ENCODE data around the gene POU2F1. TPM values are rescaled to one million over a fixed set of nuclear protein-coding genes. Genes with fewer than 3 reads are reported as not detected.
A peak's percentile ranks its signal among the peaks of the same experiment; 100 is the strongest.

The POU2F1 gene
- total and polyA plus RNA-seq, 9 donors = 4.5 to 6.9 (median 5.9) TPM

DNA sequence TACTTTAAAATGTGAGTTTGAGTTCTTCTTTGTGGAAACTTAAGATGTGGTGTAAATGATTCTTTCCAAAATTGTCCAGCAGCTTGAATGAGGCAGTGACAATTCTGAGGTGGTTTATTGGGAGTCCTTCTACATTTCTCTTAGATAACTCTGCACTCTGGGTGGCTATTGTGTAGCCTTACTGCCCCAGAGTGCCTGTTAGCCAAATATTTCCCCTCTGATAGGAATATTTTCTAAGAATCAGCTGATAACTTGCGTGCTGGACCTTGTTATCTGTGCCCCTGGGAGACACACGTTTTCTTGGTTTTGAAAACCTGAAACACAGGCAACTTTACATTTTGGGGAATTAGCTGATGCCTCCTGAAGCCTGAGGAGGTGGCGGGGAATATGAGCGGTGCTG, 206.0 kb downstream of the POU2F1 start:
- Histone ChIP-seq H3K27me3 (ENCODE audit: control insufficient read depth, insufficient read depth, low read length) (no peaks in the 10 kb centered on the region), H3K4me1 (ENCODE audit: control insufficient read depth, insufficient read depth, low read length) (peaks cover 16% of the 10 kb centered on the region), H3K4me3 (ENCODE audit: low read length) (no peak overlapping the region), H3K27ac (ENCODE audit: low read length) (no peak overlapping the region), H3K36me3 (ENCODE audit: control insufficient read depth, insufficient read depth, low read length) (no peaks in the 10 kb centered on the region), H3K9me3 (replicated peaks; ENCODE audit: control insufficient read depth, low read depth, low read length) (no peaks in the 10 kb centered on the region)
- DNase-seq = no peak
- WGBS (ENCODE audit: insufficient coverage) = 79% methylated on average over 2 of the region's 4 CpGs

DNA sequence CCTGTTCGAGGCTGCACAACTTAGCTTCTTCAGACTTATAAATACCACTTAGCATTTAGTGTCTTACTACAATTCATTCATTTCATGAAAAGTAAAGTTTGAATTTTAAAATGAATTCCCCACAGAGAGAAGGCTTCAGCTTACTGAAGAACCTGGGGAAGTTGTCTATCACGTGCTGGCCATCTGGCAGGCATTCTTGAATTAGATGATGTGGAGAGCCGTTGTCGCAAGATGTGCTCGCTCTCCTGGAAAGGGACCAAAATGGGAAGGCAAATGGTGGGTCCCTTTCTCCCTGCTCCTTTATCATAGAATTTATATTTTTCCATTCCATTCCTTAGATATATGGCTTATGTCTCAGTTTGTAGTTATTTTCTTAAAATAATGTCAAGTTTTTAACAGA, 207.2 kb downstream of the POU2F1 start:
- H3K9me3 ChIP-seq (replicated peaks; ENCODE audit: control insufficient read depth, low read depth, low read length) = no peaks in the 10 kb centered on the region
- peak; percentile 72 for DNase-seq
- H3K27me3 ChIP-seq (ENCODE audit: control insufficient read depth, insufficient read depth, low read length) = no peaks in the 10 kb centered on the region
- no peaks in the 10 kb centered on the region for H3K36me3 ChIP-seq (ENCODE audit: control insufficient read depth, insufficient read depth, low read length)
- no peak overlapping the region for H3K4me3 ChIP-seq (ENCODE audit: low read length)
- peaks cover 19% of the 10 kb centered on the region for H3K4me1 ChIP-seq (ENCODE audit: control insufficient read depth, insufficient read depth, low read length)
- H3K27ac ChIP-seq (ENCODE audit: low read length) = no peak overlapping the region
- no CpG with 5 or more reads among the region's 5 CpGs for WGBS (ENCODE audit: insufficient coverage)

DNA sequence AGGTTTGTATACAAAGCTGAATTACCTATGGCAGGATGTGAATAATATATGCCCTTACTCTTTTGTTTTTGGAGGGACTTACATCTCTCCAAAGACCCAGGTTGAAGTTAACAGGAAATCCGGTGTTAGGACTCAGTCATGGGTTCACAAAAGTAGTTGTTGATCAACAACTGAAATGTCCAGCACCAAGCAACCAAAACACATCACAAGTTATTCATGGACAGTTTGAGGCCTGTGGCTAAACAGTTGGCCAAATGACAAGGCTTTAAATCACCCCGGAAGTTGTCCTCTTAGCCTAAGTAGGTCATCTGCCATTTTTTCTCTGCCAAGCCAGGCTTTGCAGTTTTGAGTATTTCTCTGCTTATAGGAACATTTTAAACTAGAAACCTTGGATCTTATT, 207.7 kb downstream of the POU2F1 start:
- H3K4me1 ChIP-seq (ENCODE audit: control insufficient read depth, insufficient read depth, low read length) = peaks cover 19% of the 10 kb centered on the region
- no peaks in the 10 kb centered on the region for H3K27me3 ChIP-seq (ENCODE audit: control insufficient read depth, insufficient read depth, low read length)
- no peak overlapping the region for H3K4me3 ChIP-seq (ENCODE audit: low read length)
- no peak overlapping the region for H3K27ac ChIP-seq (ENCODE audit: low read length)
- no peaks in the 10 kb centered on the region for H3K36me3 ChIP-seq (ENCODE audit: control insufficient read depth, insufficient read depth, low read length)
- peak; percentile 64 for DNase-seq
- no peaks in the 10 kb centered on the region for H3K9me3 ChIP-seq (replicated peaks; ENCODE audit: control insufficient read depth, low read depth, low read length)
- WGBS (ENCODE audit: insufficient coverage) = no CpG with 5 or more reads among the region's 2 CpGs

DNA sequence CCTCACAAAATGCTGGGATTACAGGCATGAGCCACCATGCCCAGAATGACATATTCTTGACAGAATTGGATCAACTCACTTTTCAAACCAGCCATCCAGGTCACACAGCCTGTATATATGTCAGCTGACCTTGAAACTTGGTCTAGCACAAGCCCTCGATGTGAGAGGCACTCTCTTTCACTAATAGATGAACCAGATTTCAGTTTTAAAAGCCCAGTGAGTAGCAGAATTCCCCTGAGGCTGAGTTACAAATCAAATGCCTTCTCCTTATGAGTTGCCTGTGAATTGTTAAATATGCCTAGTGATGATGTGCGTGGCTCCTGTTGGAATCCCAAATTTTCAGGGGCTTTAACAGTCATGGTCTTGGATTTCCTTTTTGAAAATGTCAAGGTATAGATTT, 208.9 kb downstream of the POU2F1 start:
- DNase-seq = no peak
- H3K36me3 ChIP-seq (ENCODE audit: control insufficient read depth, insufficient read depth, low read length) = no peaks in the 10 kb centered on the region
- H3K4me1 ChIP-seq (ENCODE audit: control insufficient read depth, insufficient read depth, low read length) = peaks cover 19% of the 10 kb centered on the region
- no peak overlapping the region for H3K27ac ChIP-seq (ENCODE audit: low read length)
- no CpG with 5 or more reads among the region's 2 CpGs for WGBS (ENCODE audit: insufficient coverage)
- no peaks in the 10 kb centered on the region for H3K27me3 ChIP-seq (ENCODE audit: control insufficient read depth, insufficient read depth, low read length)
- H3K4me3 ChIP-seq (ENCODE audit: low read length) = no peak overlapping the region
- H3K9me3 ChIP-seq (replicated peaks; ENCODE audit: control insufficient read depth, low read depth, low read length) = no peaks in the 10 kb centered on the region

DNA sequence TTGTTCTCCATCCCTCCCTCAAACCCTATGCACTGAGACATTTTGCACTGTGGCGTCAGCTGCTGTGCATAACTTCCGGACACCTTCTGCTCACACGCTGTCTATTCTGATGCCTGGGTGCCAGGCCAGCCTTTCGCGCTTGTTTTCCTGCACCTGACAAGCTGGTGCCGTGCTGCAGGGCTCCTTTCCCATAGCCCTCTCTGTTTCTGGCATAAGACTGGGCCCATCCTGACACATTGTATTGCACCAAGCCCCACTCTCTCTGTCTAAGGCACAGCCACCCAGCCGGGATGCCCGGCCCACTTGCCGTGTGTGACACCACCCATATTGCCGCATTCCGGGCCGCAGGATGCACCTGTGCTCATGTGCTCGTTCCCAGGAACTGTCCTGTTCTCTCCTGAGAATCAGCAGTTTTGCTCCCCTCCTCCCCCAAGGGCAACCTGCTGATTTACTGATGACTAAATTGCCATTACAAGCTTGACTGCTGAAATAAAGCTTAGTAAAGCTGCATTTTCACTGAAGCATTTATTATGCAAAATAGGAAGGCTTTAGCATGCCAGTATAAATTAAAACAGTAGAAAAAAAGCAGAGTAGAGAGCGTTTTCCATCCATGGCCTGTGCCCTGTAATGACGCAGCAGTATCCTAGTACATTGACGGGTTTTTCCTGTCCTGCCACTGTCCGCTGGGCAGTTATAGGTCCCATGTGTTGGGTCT, 209.6 kb downstream of the POU2F1 start:
- Histone ChIP-seq H3K4me1 (ENCODE audit: control insufficient read depth, insufficient read depth, low read length) (peaks cover 19% of the 10 kb centered on the region), H3K4me3 (ENCODE audit: low read length) (no peak overlapping the region), H3K27me3 (ENCODE audit: control insufficient read depth, insufficient read depth, low read length) (no peaks in the 10 kb centered on the region), H3K36me3 (ENCODE audit: control insufficient read depth, insufficient read depth, low read length) (no peaks in the 10 kb centered on the region), H3K27ac (ENCODE audit: low read length) (no peak overlapping the region), H3K9me3 (replicated peaks; ENCODE audit: control insufficient read depth, low read depth, low read length) (no peaks in the 10 kb centered on the region)
- 59% methylated on average over 17 of the region's 17 CpGs for WGBS (ENCODE audit: insufficient coverage)
- no peak for DNase-seq

DNA sequence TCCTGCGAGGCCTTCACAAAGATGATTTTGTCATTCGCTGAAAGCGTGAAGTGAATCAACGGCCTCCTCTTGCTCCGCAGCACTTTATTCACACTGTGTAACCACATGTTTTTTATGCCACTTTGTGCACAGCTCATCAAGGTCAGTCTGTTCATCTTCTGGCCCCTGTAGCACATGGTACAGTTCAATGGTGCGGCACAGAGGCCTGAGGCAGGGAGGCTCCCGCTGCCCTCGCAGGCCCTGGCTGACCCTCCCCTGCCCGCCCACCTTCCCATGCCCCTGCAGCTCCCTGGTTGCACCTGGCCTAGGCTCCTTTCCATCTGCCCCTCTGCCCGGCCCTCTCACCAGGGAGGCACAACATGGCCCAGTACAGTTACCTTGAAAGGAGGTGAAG, 210.2 kb downstream of the POU2F1 start:
- DNase-seq = no peak
- no peak overlapping the region for H3K4me3 ChIP-seq (ENCODE audit: low read length)
- peaks cover 2% of the 10 kb centered on the region for H3K27me3 ChIP-seq (ENCODE audit: control insufficient read depth, insufficient read depth, low read length)
- H3K4me1 ChIP-seq (ENCODE audit: control insufficient read depth, insufficient read depth, low read length) = peaks cover 19% of the 10 kb centered on the region
- no peak overlapping the region for H3K27ac ChIP-seq (ENCODE audit: low read length)
- H3K9me3 ChIP-seq (replicated peaks; ENCODE audit: control insufficient read depth, low read depth, low read length) = no peaks in the 10 kb centered on the region
- WGBS (ENCODE audit: insufficient coverage) = 83% methylated on average over 9 of the region's 10 CpGs
- H3K36me3 ChIP-seq (ENCODE audit: control insufficient read depth, insufficient read depth, low read length) = no peaks in the 10 kb centered on the region

DNA sequence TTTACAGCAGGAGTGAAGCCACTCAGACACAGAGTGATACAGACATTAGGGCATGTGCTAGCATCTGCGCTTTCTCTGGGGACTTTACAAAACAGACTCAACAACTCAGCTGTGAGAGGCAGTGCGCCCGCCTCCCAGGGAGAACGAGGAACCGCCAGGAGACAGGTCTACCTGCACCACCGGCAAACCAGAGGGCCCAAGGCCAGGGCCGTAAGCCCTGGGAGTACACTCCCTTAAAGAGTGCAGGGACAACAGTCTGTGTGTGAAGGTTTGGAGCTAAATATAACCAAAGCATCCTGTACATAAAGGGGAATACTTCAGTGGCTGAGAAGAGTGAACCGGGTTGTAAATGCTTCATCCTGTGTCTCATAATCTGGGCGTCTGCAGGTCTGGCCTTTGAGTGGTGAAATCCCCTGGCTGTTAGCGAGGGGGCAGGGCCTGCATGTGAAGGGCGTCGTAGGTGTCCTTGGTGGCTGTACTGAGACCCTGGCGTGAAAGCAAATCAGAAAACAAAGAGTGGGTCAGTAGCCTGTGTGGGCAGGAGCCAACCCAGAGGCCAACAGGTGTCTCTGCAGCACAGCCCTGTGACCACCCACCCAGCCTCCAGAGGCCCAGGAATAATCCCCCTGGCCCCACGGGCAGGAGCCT, 210.7 kb downstream of the POU2F1 start:
- WGBS (ENCODE audit: insufficient coverage) = 56% methylated on average over 8 of the region's 14 CpGs
- no peaks in the 10 kb centered on the region for H3K9me3 ChIP-seq (replicated peaks; ENCODE audit: control insufficient read depth, low read depth, low read length)
- H3K4me3 ChIP-seq (ENCODE audit: low read length) = no peak overlapping the region
- no peak for DNase-seq
- no peak overlapping the region for H3K27ac ChIP-seq (ENCODE audit: low read length)
- no peaks in the 10 kb centered on the region for H3K36me3 ChIP-seq (ENCODE audit: control insufficient read depth, insufficient read depth, low read length)
- H3K4me1 ChIP-seq (ENCODE audit: control insufficient read depth, insufficient read depth, low read length) = peaks cover 19% of the 10 kb centered on the region
- peaks cover 2% of the 10 kb centered on the region for H3K27me3 ChIP-seq (ENCODE audit: control insufficient read depth, insufficient read depth, low read length)

DNA sequence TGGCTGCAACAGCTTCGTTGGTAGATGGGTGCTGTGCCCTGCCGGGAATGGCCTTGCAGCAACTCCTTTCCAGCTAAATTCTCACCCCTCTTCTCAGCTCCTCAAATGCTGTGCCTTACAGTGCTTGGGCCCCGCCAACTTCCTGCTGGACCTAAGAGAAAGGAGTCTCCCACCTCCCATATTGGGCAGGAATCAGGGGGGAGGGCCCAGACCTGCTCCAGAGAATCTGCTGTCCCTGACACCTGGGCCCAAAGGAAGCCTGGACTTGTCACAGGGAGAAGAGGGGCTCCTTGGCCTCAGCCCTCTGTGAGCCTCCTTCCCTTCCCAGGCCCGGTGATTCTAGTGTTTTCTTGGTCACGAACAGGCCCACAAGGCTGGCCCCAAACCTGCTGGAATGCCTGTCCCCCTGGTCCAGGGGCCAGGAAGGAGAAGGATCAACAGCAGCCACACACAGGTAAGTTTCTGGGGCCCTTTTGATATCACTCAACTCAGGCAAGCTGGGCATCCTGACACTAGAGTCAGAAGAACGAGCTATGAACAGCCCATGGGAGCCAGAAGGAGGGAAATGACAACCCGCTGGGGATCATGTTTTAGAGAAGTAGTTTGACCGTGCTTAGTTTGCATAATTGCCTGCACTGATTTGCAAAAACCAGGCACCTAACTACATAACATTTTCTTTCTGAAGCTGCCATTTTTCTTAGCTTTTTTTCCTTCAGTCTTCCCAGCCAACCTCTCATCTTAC, 211.4 kb downstream of the POU2F1 start:
- Histone ChIP-seq H3K9me3 (replicated peaks; ENCODE audit: control insufficient read depth, low read depth, low read length) (no peaks in the 10 kb centered on the region), H3K27ac (ENCODE audit: low read length) (no peak overlapping the region), H3K27me3 (ENCODE audit: control insufficient read depth, insufficient read depth, low read length) (peaks cover 2% of the 10 kb centered on the region), H3K4me1 (ENCODE audit: control insufficient read depth, insufficient read depth, low read length) (peaks cover 19% of the 10 kb centered on the region), H3K36me3 (ENCODE audit: control insufficient read depth, insufficient read depth, low read length) (no peaks in the 10 kb centered on the region), H3K4me3 (ENCODE audit: low read length) (no peak overlapping the region)
- DNase-seq = no peak
- WGBS (ENCODE audit: insufficient coverage) = 71% methylated on average over 5 of the region's 8 CpGs

DNA sequence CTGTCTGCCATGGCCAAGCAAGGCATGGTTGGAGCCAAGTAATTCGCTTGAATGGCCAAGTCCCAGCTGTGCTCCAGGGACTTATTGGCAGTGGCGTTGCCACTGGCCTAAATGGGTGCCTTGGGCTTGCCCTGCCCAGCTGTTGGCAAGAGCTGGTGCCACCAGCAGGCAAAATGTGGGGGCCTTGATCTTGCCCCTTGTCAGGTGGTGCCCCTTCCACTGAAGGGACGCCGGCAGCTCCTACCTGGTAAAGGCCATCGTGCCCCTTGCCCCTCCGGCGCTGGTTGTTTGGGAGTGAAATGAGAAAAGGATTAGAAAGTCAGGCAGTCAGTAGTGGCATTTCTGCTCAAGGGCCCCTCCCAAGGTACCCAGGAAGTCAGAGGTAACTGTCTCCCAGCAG, 212.1 kb downstream of the POU2F1 start:
- H3K36me3 ChIP-seq (ENCODE audit: control insufficient read depth, insufficient read depth, low read length) = no peaks in the 10 kb centered on the region
- peaks cover 14% of the 10 kb centered on the region for H3K4me1 ChIP-seq (ENCODE audit: control insufficient read depth, insufficient read depth, low read length)
- H3K27ac ChIP-seq (ENCODE audit: low read length) = no peak overlapping the region
- no peak overlapping the region for H3K4me3 ChIP-seq (ENCODE audit: low read length)
- whole genome bisulfite sequencing (ENCODE audit: insufficient coverage) = 80% methylated on average over 4 of the region's 7 CpGs
- H3K27me3 ChIP-seq (ENCODE audit: control insufficient read depth, insufficient read depth, low read length) = peaks cover 2% of the 10 kb centered on the region
- no peak for DNase-seq
- H3K9me3 ChIP-seq (replicated peaks; ENCODE audit: control insufficient read depth, low read depth, low read length) = no peaks in the 10 kb centered on the region

DNA sequence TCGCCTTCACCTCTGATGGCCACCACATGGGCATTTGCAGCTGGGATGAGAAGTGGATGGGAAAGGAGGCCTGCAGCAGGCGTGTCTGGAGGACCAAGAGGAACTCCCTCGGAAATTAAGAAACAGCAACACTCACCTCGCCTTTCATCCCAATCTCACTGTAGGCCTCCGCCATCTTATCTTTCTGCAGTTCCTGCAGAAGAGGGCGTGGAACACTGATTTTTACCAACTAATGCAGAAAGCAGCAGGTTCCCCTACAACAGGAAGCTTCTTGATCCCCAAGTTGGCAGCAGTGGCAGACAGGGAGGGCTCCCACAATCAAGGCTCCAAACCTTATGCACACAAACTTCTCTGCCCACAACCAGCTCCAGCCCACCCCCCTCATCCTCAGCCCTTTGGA, 213.2 kb downstream of the POU2F1 start:
- Histone ChIP-seq H3K4me3 (ENCODE audit: low read length) (no peak overlapping the region), H3K27ac (ENCODE audit: low read length) (no peak overlapping the region), H3K9me3 (replicated peaks; ENCODE audit: control insufficient read depth, low read depth, low read length) (no peaks in the 10 kb centered on the region), H3K4me1 (ENCODE audit: control insufficient read depth, insufficient read depth, low read length) (peaks cover 12% of the 10 kb centered on the region), H3K27me3 (ENCODE audit: control insufficient read depth, insufficient read depth, low read length) (peaks cover 4% of the 10 kb centered on the region), H3K36me3 (ENCODE audit: control insufficient read depth, insufficient read depth, low read length) (no peaks in the 10 kb centered on the region)
- DNase-seq = no peak
- 94% methylated on average over 3 of the region's 6 CpGs for WGBS (ENCODE audit: insufficient coverage)
